HG02870 (cell line): ENCODE measurements around the gene LPAR5.

ENCODE experiments used
- ATAC-seq: cut with Tn5 transposase; IDR thresholded peaks from one replicate; pipeline ENCODE4 v1.9.1; 2021; ENCODE audit warnings: mild to moderate bottlenecking, moderate library complexity; ENCODE audit not compliant: unreplicated experiment

LPAR5 gene

GRCh38 chr12:6639151-6639801, 3.5 kb upstream of the LPAR5 start:
- ATAC-seq, result no peak

GRCh38 chr12:6638305-6638704, 2.5 kb upstream of the LPAR5 start:
- ATAC-seq, result no peak

DNA sequence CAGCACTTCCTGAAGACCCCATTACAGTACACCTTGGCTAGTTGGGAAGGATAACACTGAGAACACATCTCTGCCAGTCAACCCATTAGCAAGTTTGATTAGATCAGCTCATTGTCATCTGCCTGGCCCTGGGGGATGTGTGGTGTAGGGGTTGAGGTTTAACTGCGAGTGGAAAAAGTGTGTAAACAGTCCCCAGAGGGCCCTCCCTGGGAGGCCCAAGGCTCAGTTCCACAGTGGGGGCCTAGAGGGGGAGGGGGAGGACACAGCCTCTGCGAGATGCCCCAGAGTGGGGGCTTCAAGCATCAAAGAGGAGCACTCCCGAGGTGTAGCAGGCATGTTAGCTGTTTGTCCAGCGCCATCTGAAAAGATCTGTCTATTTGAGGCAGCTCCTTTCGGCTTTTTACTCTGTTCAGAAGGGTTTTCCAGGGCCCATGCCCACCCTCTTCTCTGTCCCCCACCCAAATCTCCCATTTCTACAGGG, 344 bp downstream of the LPAR5 start:
- no peak for ATAC-seq

GRCh38 chr12:6632026-6632983, 3.5 kb downstream of the LPAR5 start:
- ATAC-seq, result peak; percentile 50

GRCh38 chr12:6631549-6631961, 4.2 kb downstream of the LPAR5 start:
- no peak for ATAC-seq

DNA sequence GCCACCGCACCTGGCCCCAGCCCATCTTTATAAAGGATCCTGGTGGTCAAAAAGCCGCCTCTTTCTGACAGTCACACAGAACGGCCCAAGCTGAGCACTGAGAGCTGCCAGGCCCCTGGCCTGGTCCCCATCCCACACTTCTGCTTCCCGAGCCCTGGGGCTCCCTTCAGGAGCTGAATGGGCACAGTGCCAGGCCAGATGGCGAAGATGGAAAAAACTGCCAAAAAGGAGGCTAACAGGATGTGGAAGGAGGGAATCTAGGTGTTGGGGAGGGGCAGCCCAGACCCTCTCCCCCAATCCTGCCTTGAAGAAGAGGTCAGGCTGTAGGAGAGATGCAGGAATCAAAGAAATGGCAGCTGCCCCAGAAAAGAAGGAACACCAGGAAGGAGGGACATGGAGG, 5.0 kb downstream of the LPAR5 start:
- no peak for ATAC-seq

GRCh38 chr12:6627616-6628015, 8.1 kb downstream of the LPAR5 start:
- no peak for ATAC-seq

DNA sequence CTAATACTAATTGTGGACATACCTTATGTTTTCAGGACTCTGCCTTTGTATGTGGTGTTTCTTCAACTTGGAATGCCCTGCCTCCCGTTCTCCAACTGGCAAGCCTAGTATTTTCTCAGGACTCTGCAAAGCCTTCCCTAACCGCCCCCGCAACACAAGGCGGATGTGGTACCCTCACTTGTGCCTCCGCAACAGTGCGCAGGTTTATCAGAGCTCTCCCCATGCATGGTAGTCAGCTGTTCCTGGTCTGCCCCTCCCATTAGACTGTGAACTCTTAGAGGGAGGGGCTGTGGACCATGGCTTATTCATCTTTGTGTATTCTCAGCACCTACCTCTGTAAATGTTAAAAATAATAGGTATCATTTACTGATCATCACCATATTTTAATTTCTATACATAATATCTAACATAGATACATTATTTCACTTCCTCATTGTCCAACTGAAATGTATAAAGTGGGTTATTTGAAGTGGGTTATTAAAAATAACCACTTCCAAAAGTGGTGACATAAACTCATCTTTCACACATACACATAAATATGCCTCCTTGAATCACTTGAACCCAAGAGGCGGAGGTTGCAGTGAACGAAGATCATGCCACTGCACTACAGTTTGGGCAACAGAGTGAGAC, 9.0 kb downstream of the LPAR5 start:
- ATAC-seq, result no peak

GRCh38 chr12:6620885-6621274, 14.9 kb downstream of the LPAR5 start:
- no peak for ATAC-seq

- ATAC-seq, result no peak
These were observed 15.4 kb downstream of the LPAR5 start for GRCh38 chr12:6620137-6620884.

- ATAC-seq, result no peak
These were observed 17.1 kb downstream of the LPAR5 start for GRCh38 chr12:6618483-6619225.

- no peak for ATAC-seq
These were observed 20.0 kb downstream of the LPAR5 start for GRCh38 chr12:6615802-6616201.

- ATAC-seq, result no peak
These were observed 21.1 kb downstream of the LPAR5 start for GRCh38 chr12:6614513-6615172.

- no peak for ATAC-seq
These were observed 21.8 kb downstream of the LPAR5 start for GRCh38 chr12:6613776-6614512.

DNA sequence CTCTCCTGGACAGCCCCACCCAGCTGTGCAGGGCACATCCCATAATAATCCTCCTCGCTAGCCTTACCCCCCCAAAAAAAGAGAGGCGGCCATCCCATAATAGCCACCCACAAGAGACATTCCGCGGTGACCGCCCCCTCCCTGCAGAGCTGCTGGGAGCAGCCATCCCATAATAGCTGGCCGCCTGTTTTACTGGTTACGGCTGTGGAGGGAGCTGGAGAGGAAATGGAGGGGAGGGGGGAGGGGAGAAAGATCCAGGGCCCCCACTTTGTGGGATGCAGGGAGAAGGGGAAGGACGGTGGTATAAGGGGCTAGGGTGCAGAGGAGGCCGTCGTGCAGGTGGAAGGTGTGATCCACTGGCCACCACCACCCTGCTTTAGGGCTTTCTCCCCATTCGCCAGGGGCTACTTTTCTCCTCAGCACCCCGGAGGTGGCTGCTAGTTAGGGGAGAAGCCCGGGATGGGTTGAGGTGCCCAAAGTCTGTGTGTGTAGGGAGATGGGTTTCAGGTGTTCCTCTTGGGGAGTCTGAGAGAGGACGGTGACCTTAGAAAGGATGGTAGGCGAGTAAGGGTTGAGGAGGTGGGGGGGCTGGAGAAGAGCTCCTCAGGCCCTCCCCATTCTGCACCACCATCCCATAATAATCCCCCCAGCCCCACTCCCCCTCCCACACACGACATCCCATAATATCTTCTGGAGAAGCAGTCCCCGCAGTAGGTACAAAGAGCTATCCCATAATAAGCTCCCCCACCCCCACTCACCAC, 22.6 kb downstream of the LPAR5 start:
- ATAC-seq, result no peak

GRCh38 chr12:6612652-6613014, 23.1 kb downstream of the LPAR5 start:
- ATAC-seq, result no peak

DNA sequence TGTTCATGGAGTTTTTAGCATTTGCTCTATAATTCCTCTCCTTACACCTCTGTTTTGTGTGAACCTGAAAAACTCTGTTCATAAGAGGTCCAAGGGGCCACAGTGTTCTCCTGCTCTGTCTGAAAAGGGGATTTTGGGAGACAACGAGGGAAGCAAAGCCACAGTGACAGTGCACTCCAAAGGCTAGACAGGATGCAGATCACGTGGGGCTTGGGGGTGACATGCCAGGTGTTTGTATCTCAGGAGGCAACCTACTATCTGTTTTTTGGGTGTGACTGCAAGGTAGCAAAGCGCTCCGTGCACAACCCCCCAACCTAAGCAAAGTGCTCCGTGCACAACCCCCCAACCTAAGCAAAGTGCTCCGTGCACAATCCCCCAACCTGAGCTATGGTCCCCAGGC, 23.5 kb downstream of the LPAR5 start:
- ATAC-seq, result no peak

GRCh38 chr12:6608592-6609281, 27.0 kb downstream of the LPAR5 start:
- no peak for ATAC-seq
